ENCODE results near the gene XRCC5.

The XRCC5 gene

DNA sequence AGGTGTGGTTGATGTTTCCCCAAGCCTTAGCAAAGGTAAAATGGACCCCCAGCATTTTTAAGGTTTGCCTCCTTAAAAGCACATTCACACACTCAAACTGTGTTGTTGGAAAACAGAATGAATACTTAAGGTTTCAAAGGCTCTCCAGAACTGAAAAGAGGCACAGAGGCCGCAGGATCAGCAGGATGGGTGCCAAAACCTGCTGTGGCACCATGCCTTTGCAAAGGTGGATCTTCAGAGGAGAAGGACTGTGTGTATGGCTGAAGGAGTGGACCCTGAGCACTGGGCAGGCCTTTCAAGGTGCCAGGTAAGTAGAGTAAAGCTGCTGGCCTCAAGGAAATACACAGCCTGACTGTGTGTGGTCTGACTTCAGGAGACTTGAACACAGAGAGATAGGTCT lies 127.3 kb downstream of the XRCC5 start:
- DNase-seq: no peak

DNA sequence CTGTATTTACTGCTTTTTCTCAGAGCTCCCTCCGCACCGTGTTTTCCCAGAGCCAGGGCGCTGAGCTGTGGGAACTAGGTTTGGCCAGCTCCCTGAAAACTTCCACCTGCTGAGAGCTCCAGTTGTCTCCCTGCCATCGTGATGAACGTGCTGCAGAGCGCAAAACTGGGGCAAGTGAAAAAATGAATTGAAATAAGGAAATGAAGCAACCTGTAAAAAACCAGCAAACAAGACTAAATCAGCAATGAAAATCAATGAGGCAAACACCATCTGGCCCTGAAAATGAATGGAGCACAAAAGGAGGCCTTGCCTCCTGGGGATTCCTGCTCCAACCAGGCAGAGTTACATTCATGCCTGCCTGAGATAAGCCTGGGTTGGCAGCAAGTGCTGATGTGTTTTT lies 133.2 kb downstream of the XRCC5 start:
- no peak for DNase-seq

DNA sequence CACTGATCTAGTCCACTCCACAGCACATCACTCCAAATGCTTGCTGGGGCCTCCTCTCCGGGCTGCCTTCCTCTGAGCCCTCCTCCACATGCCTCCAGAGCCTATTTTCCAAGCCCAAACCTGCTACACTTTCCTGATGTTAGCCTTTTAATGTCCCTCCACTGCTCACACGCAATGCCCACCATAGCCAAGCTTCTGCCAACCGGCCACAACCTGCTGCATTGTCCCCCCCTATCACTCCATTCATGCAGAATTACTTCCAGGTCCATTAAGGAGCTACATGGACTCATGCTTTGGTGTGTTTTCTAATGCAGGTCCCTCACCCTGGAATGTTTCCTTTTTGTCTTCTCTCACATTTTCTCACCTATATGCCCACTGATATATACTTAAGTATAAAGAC lies 133.9 kb downstream of the XRCC5 start:
- no peak for DNase-seq

DNA sequence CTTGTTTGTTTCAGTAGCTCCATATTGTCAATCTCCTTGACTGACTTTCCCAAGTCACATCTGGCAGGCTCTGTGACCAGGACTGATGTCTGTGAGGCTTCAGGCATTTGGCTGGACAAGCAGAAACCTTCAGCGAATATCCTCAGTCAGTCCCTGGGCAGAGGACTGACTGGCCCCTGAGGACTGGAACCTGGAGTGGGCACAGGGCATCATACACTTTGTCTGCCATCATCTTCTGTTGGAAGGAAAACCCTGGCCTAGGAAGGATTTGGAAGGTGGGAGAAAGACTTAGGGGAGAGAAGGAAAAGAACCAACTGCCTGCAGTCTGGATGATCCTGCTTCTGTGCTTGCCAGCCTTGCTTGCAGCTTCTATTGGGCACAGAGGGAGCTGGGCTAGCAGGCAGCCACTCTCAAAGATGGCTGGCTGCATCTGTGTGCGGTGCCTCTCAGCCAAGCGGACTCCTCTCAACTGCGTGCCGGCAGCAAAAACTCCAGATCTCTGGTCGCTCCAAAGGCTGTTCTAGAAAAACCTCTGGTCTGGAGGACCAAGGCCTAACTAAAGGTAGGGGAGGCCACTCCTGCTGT lies 136.3 kb downstream of the XRCC5 start:
- DNase-seq: no peak

DNA sequence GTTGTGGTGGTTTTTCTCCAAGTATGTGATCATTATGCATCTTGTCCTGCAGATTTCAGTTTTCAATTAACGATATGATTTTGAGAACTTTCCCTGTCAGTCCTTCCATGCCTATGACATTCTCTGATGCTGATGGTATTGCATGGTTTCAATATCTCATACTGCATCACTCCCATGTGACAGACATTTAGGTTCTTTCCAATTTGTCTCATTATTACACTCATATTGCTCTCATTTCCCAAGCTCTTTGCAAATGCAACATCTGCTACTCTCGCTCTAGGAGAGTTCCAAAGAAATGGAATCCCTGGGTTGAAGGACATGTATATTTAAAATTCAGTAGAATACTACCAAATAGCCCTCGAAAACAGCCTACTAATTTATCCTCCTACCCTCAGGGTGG lies 137.6 kb downstream of the XRCC5 start:
- DNase-seq: no peak

Data from NCI-H510A treated with DMSO at 0.1 percent for 48 hours (cell line).